OCI-LY3 (cell line): ENCODE data around the gene ACAD9.
A peak's percentile ranks its signal among the peaks of the same experiment; 100 is the strongest.

Source experiments
- H2AFZ ChIP-seq: fragments of 200-600, 300-600 bp; shearing (Covaris generic); 2 replicates; pipeline ENCODE4 v1.6.0; 2014; ENCODE audit warnings: antibody characterized with exemption, low read depth, low read length
- H3K27ac ChIP-seq: fragments of 200-600, 300-600 bp; sonication (generic); 2 replicates; pipeline ENCODE4 v1.5.1; 2014; ENCODE audit warnings: mild to moderate bottlenecking, low read length, moderate library complexity, mixed read lengths
- H3K27me3 ChIP-seq: fragments of 200-600, 300-600 bp; sonication (generic); 2 replicates; pipeline ENCODE4 v1.6.1; 2014; ENCODE audit warnings: low read depth, low read length, mixed read lengths
- H3K36me3 ChIP-seq: fragments of 200-600, 300-600 bp; sonication (generic); replicated peaks from 2 replicates; pipeline ENCODE3; 2014; ENCODE audit warnings: low read depth, low read length, mixed read lengths
- H3K4me1 ChIP-seq: fragments of 300-600, 200-600 bp; sonication (generic); 2 replicates; pipeline ENCODE4 v1.6.1; 2014; ENCODE audit warnings: low read length, mixed read lengths
- H3K4me2 ChIP-seq: fragments of 200-600, 300-600 bp; sonication (generic); 2 replicates; pipeline ENCODE4 v1.6.1; 2014; ENCODE audit warnings: low read length, mixed read lengths
- H3K4me3 ChIP-seq: fragments of 300-600, 200-600 bp; sonication (generic); 2 replicates; pipeline ENCODE4 v1.5.1; 2014; ENCODE audit warnings: antibody characterized with exemption, mild to moderate bottlenecking, low read length, moderate library complexity
- H3K79me2 ChIP-seq: fragments of 300-600, 200-600 bp; shearing (Covaris generic); 2 replicates; pipeline ENCODE4 v1.6.1; 2014; ENCODE audit warnings: mild to moderate bottlenecking, low read length, mixed read lengths
- H3K9ac ChIP-seq: fragments of 300-600, 200-600 bp; shearing (Covaris generic); 2 replicates; pipeline ENCODE4 v1.6.0; 2014; ENCODE audit warnings: mild to moderate bottlenecking, low read length, moderate library complexity
- H3K9me3 ChIP-seq: fragments of 200-600, 300-600 bp; shearing (Covaris generic); 2 replicates; pipeline ENCODE4 v1.6.1; 2014; ENCODE audit warnings: low read length, mixed read lengths; ENCODE audit not compliant: insufficient read depth
- H4K20me1 ChIP-seq: fragments of 200-600, 300-600 bp; sonication (generic); 2 replicates; pipeline ENCODE4 v1.6.1; 2016; ENCODE audit warnings: low read length, mixed read lengths; ENCODE audit not compliant: insufficient read depth
- CTCF ChIP-seq: fragments of 200-600, 300-600 bp; sonication (generic); IDR thresholded peaks from 2 replicates; pipeline ENCODE4 v1.5.1; 2014; ENCODE audit warnings: antibody characterized with exemption, low read length, low read depth
- EZH2phosphoT487 ChIP-seq: fragments of 200-600 bp; shearing (Covaris generic); IDR thresholded peaks from 2 replicates; pipeline ENCODE4 v1.6.1; 2018; ENCODE audit warnings: antibody characterized with exemption, mixed run types, low read depth

ACAD9 gene

GRCh38 chr3:128945878-128946175 is 66.4 kb downstream of the ACAD9 start:
- no peaks in the 10 kb centered on the region for H3K4me1 ChIP-seq
- H2AFZ ChIP-seq, result no peak overlapping the region
- H3K4me2 ChIP-seq, result no peak overlapping the region
- no peak for TF ChIP-seq EZH2phosphoT487
- TF ChIP-seq CTCF, result no peak
- H4K20me1 ChIP-seq, result no peaks in the 10 kb centered on the region
- H3K27ac ChIP-seq, result no peak overlapping the region
- no peaks in the 10 kb centered on the region for H3K36me3 ChIP-seq
- H3K79me2 ChIP-seq, result no peaks in the 10 kb centered on the region
- H3K9me3 ChIP-seq, result no peaks in the 10 kb centered on the region
- no peak overlapping the region for H3K9ac ChIP-seq
- H3K27me3 ChIP-seq, result 0 out of 2 replicates have a peak, but pooled peaks cover 3% of the 10 kb centered on the region
- H3K4me3 ChIP-seq, result no peak overlapping the region

- no peaks in the 10 kb centered on the region for H4K20me1 ChIP-seq
- no peaks in the 10 kb centered on the region for H3K4me1 ChIP-seq
- no peaks in the 10 kb centered on the region for H3K36me3 ChIP-seq
- H3K9me3 ChIP-seq, result no peaks in the 10 kb centered on the region
- no peaks in the 10 kb centered on the region for H3K79me2 ChIP-seq
- H3K27ac ChIP-seq, result no peak overlapping the region
- TF ChIP-seq EZH2phosphoT487 (no peak), CTCF (no peak)
- H2AFZ ChIP-seq, result no peak overlapping the region
- H3K4me3 ChIP-seq, result no peak overlapping the region
- H3K4me2 ChIP-seq, result no peak overlapping the region
- H3K9ac ChIP-seq, result no peak overlapping the region
- 0 out of 2 replicates have a peak, but pooled peaks cover 3% of the 10 kb centered on the region for H3K27me3 ChIP-seq
Measured at GRCh38 chr3:128946411-128946810, 67.0 kb downstream of the ACAD9 start.

- Histone ChIP-seq H3K79me2 (no peaks in the 10 kb centered on the region), H3K9ac (no peak overlapping the region), H3K4me1 (no peaks in the 10 kb centered on the region), H3K4me3 (no peak overlapping the region), H3K9me3 (no peaks in the 10 kb centered on the region), H4K20me1 (no peaks in the 10 kb centered on the region), H3K27me3 (no peaks in the 10 kb centered on the region), H3K36me3 (no peaks in the 10 kb centered on the region), H2AFZ (no peak overlapping the region), H3K27ac (no peak overlapping the region), H3K4me2 (no peak overlapping the region)
- TF ChIP-seq EZH2phosphoT487 (no peak), CTCF (no peak)
Measured at GRCh38 chr3:128949158-128949557, 69.7 kb downstream of the ACAD9 start.

- TF ChIP-seq CTCF (peak; percentile 13; the same call in 1 of the 2 replicates), EZH2phosphoT487 (no peak)
- no peaks in the 10 kb centered on the region for H4K20me1 ChIP-seq
- no peak overlapping the region for H3K9ac ChIP-seq
- no peaks in the 10 kb centered on the region for H3K27me3 ChIP-seq
- no peaks in the 10 kb centered on the region for H3K79me2 ChIP-seq
- H3K4me1 ChIP-seq, result no peaks in the 10 kb centered on the region
- no peak overlapping the region for H3K27ac ChIP-seq
- no peak overlapping the region for H2AFZ ChIP-seq
- no peaks in the 10 kb centered on the region for H3K36me3 ChIP-seq
- no peak overlapping the region for H3K4me2 ChIP-seq
- no peaks in the 10 kb centered on the region for H3K9me3 ChIP-seq
- H3K4me3 ChIP-seq, result no peak overlapping the region
Measured at GRCh38 chr3:128950223-128950938, 71.0 kb downstream of the ACAD9 start.
